ENCODE measurements around the gene NOVA2. TPM values are rescaled to one million over a fixed set of nuclear protein-coding genes. Genes with fewer than 3 reads are reported as not detected.
A peak's percentile ranks its signal among the peaks of the same experiment; 100 is the strongest.

The NOVA2 gene
- total and polyA plus RNA-seq, 9 of the 15 experiments (the other 6 are each of a cell fraction or from before 2014, with no cell fraction given): not detected

GRCh38 chr19:45994998-45995714 is 21.5 kb upstream of the NOVA2 start, which contains the start of gene CCDC61 (continued):
- TF ChIP-seq ARID4B (CRISPR knock-in tag; IDR thresholded peaks at IDR 0.05) (peak; percentile 54; the same call in 1 of the 2 replicates), FUS (optimal IDR thresholded peaks at IDR 0.05; ENCODE audit: low read depth, low read length) (no peak), KDM5B (IDR thresholded peaks at IDR 0.05; ENCODE audit: insufficient replicate concordance, low read depth, low read length) (peak; percentile 90), SMARCE1 (IDR thresholded peaks at IDR 0.05) (peak; percentile 44), NFXL1 (CRISPR knock-in tag; IDR thresholded peaks at IDR 0.05) (no peak), GTF2A2 (tag; IDR thresholded peaks at IDR 0.05) (no peak), ZNF263 (CRISPR knock-in tag; IDR thresholded peaks at IDR 0.05; ENCODE audit: borderline replicate concordance) (no peak), CEBPB (tag; IDR thresholded peaks at IDR 0.05) (no peak), ZBTB7A (IDR thresholded peaks at IDR 0.05; ENCODE audit: borderline replicate concordance, control insufficient read depth, low read depth, low read length) (peak; percentile 91), PREB (CRISPR knock-in tag; IDR thresholded peaks at IDR 0.05) (no peak), HNRNPUL1 (IDR thresholded peaks at IDR 0.05; ENCODE audit: low read length) (no peak), BACH1 (tag; IDR thresholded peaks at IDR 0.05) (no peak), ZFX (CRISPR knock-in tag; IDR thresholded peaks at IDR 0.05) (peak; percentile 46; the same call in 1 of the 2 replicates), RFX7 (CRISPR knock-in tag; IDR thresholded peaks at IDR 0.05) (no peak), IRF2 (CRISPR knock-in tag; IDR thresholded peaks at IDR 0.05) (no peak), HNRNPK (IDR thresholded peaks at IDR 0.05; ENCODE audit: low read depth, low read length, poor library complexity, severe bottlenecking) (no peak), ZNF655 (CRISPR knock-in tag; IDR thresholded peaks at IDR 0.05) (no peak), NCOA6 (IDR thresholded peaks at IDR 0.05) (no peak), IRF9 (tag; IDR thresholded peaks at IDR 0.05) (no peak), ELF2 (CRISPR knock-in tag; IDR thresholded peaks at IDR 0.05) (peak; percentile 96), RHOXF2B (CRISPR knock-in tag; conservative IDR thresholded peaks at IDR 0.05) (no peak)
- TF ChIP-seq, protein P1, sequence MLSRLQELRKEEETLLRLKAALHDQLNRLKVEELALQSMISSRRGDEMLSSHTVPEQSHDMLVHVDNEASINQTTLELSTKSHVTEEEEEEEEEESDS (CRISPR knock-in tag; IDR thresholded peaks at IDR 0.05): no peak
